HCT116 (cell line): ENCODE results near the gene SEC61G. TPM values are rescaled to one million over a fixed set of nuclear protein-coding genes. Genes with fewer than 3 reads are reported as not detected.

Source experiments
- ATAC-seq: fragments of 200-7000 bp; cut with Tn5 transposase; 2 replicates; pipeline ENCODE4 v1.9.1; 2020; ENCODE audit warnings: mild to moderate bottlenecking, moderate library complexity
- BruUV-seq: library from RNA; stranded (reverse); fragments of 400-500 nt; replicated peaks from 2 replicates; lab custom pipeline; 2021; lab: Mats Ljungman, UMichigan
- CTCF ChIA-PET: fragments of 300-600 bp; sonication (Branson Sonifier 250); formaldehyde crosslinking; loops from one replicate; lab custom pipeline; 2021; ENCODE audit warnings: antibody characterized with exemption; lab: Charles Lee
- POLR2A ChIA-PET: fragments of 300-600, 350-600 bp; sonication (Branson Sonifier 250); formaldehyde crosslinking; loops from one replicate; lab custom pipeline; 2021; ENCODE audit warnings: antibody characterized with exemption; lab: Charles Lee
- RAD21 ChIA-PET, 2 experiments: fragments of 300-600 bp; sonication (Branson Sonifier 250); formaldehyde crosslinking; loops; one replicate each; lab custom pipeline; 2023; ENCODE audit warnings: low total read pairs in 2 of 2; ENCODE audit not compliant: uncharacterized antibody in 2 of 2, unreplicated experiment in 2 of 2, low non-redundant PET in 1 of 2; lab: Charles Lee
- DNase-seq: peaks from one replicate; pipeline ENCODE4 v3.0.0-alpha.2; 2010; ENCODE audit warnings: low read depth, low spot score
- H2AFZ ChIP-seq: fragments of 200-600 bp; shearing (Covaris generic), sonication (generic); 2 replicates; pipeline ENCODE4 v1.6.1; 2017; ENCODE audit warnings: low read depth, mixed run types, mixed read lengths, antibody characterized with exemption, low read length; ENCODE audit not compliant: poor library complexity, severe bottlenecking
- H3K27ac ChIP-seq: 2 replicates; pipeline ENCODE4 v1.5.1; 2012; ENCODE audit warnings: low read depth, low read length
- H3K27me3 ChIP-seq: fragments of 200-600 bp; sonication (generic); 2 replicates; pipeline ENCODE4 v1.6.1; 2016; ENCODE audit warnings: mixed run types, low read length, mixed read lengths; ENCODE audit not compliant: insufficient read depth
- H3K36me3 ChIP-seq, 2 experiments: fragments of 200-500 bp in 1 of 2; fragments of 200-600 bp in 1 of 2; sonication (Bioruptor generic) in 1 of 2; sonication (generic) in 1 of 2; 2 replicates each; pipeline versions ENCODE4 v1.5.1 to v1.6.1; 2014 to 2016; ENCODE audit warnings: low read length in 2 of 2, inconsistent platforms in 1 of 2, mixed read lengths in 1 of 2, mixed run types in 1 of 2; ENCODE audit not compliant: insufficient read depth in 2 of 2, control insufficient read depth in 1 of 2
- H3K4me1 ChIP-seq, 2 experiments: fragments of 200-600 bp in 1 of 2; sonication (generic) in 1 of 2; 2 replicates each; pipeline versions ENCODE4 v1.5.1 to v1.6.1; 2012 to 2017; ENCODE audit warnings: low read length in 2 of 2, inconsistent platforms in 1 of 2, mild to moderate bottlenecking in 1 of 2, mixed read lengths in 1 of 2, mixed run types in 1 of 2, moderate library complexity in 1 of 2; ENCODE audit not compliant: insufficient read depth in 2 of 2, control insufficient read depth in 1 of 2
- H3K4me2 ChIP-seq: fragments of 200-600 bp; sonication (generic); 2 replicates; pipeline ENCODE4 v1.6.1; 2017; ENCODE audit warnings: mixed run types, low read length, mixed read lengths
- H3K4me3 ChIP-seq, 2 experiments: fragments of 200-600 bp in 1 of 2; sonication (generic) in 1 of 2; replicated peaks in 1 of 2; 2 replicates each; pipeline ENCODE4 v1.5.1; 2011 to 2016; ENCODE audit warnings: low read length in 2 of 2, control low read depth in 1 of 2, low read depth in 1 of 2, mild to moderate bottlenecking in 1 of 2, mixed read lengths in 1 of 2, mixed run types in 1 of 2
- H3K79me2 ChIP-seq: fragments of 200-600 bp; sonication (generic); 2 replicates; pipeline ENCODE4 v1.6.1; 2017; ENCODE audit warnings: mild to moderate bottlenecking, mixed run types, low read length, moderate library complexity, mixed read lengths; ENCODE audit not compliant: insufficient read depth
- H3K9ac ChIP-seq: fragments of 200-600 bp; sonication (generic); 2 replicates; pipeline ENCODE4 v1.6.1; 2016; ENCODE audit warnings: low read length, mixed read lengths
- H3K9me2 ChIP-seq: fragments of 200-600 bp; sonication (generic), shearing (Covaris generic); 2 replicates; pipeline ENCODE4 v1.6.1; 2017; ENCODE audit warnings: mixed run types, mild to moderate bottlenecking, moderate library complexity; ENCODE audit not compliant: insufficient read depth
- H3K9me3 ChIP-seq, 2 experiments: fragments of 200-500 bp in 1 of 2; fragments of 200-600 bp in 1 of 2; sonication (Bioruptor generic) in 1 of 2; sonication (generic) in 1 of 2; 2 replicates each; pipeline ENCODE4 v1.6.1; 2014 to 2017; ENCODE audit warnings: low read length in 2 of 2, mixed read lengths in 2 of 2, inconsistent platforms in 1 of 2, low read depth in 1 of 2, mild to moderate bottlenecking in 1 of 2, mixed run types in 1 of 2, moderate library complexity in 1 of 2; ENCODE audit not compliant: control insufficient read depth in 1 of 2, insufficient read depth in 1 of 2
- H4K20me1 ChIP-seq: fragments of 200-600 bp; sonication (generic), shearing (Covaris generic); 2 replicates; pipeline ENCODE4 v1.6.1; 2017; ENCODE audit warnings: mixed run types, mild to moderate bottlenecking, moderate library complexity; ENCODE audit not compliant: insufficient read depth
- CEBPB ChIP-seq: IDR thresholded peaks from 2 replicates; pipeline ENCODE4 v1.6.1; 2012; ENCODE audit warnings: low read depth
- ELF1 ChIP-seq: IDR thresholded peaks from 2 replicates; pipeline ENCODE4 v1.6.1; 2012; ENCODE audit warnings: low read depth, borderline replicate concordance
- EZH2 ChIP-seq: fragments of 200-600 bp; sonication (generic); IDR thresholded peaks from 2 replicates; pipeline ENCODE4 v1.6.1; 2017; ENCODE audit warnings: antibody characterized with exemption, mixed run types
- FOSL1 ChIP-seq: IDR thresholded peaks from 2 replicates; pipeline ENCODE4 v1.6.1; 2012; ENCODE audit warnings: low read depth
- POLR2AphosphoS5 ChIP-seq: IDR thresholded peaks from 2 replicates; pipeline ENCODE4 v1.6.1; 2011; ENCODE audit warnings: mild to moderate bottlenecking, low read depth, low read length, moderate library complexity
- RAD21 ChIP-seq: IDR thresholded peaks from 2 replicates; pipeline ENCODE4 v1.6.1; 2012; ENCODE audit warnings: low read depth, mild to moderate bottlenecking
- SIN3A ChIP-seq: IDR thresholded peaks from 2 replicates; pipeline ENCODE4 v1.6.1; 2012; ENCODE audit warnings: low read depth
- SP1 ChIP-seq: IDR thresholded peaks from 2 replicates; pipeline ENCODE4 v1.6.1; 2012; ENCODE audit warnings: low read depth
- ZFX ChIP-seq: fragments of 450-650 bp; IDR thresholded peaks from 2 replicates; pipeline ENCODE4 v1.6.1; 2017
- intact Hi-C: fragments of 100-400 bp; cut with micrococcal nuclease; formaldehyde crosslinking; loops from 2 replicates; pipeline ENCODE4 v1.10.0; 2022
- total RNA-seq: library from RNA; stranded (reverse); gene quantifications from one replicate; pipeline ENCODE4 v1.2.1, GENCODE V29; 2021; ENCODE audit not compliant: unreplicated experiment
- TF ChIP-seq, protein P1 (sequence below): IDR thresholded peaks from 2 replicates; pipeline ENCODE4 v1.6.1; 2012
- TF ChIP-seq, protein P2 (sequence below): IDR thresholded peaks from 2 replicates; pipeline ENCODE4 v1.6.1; 2011; ENCODE audit warnings: mild to moderate bottlenecking, low read length, moderate library complexity; ENCODE audit not compliant: insufficient replicate concordance; ENCODE audit errors: extremely low read depth
- TF ChIP-seq, protein P3 (sequence below): IDR thresholded peaks from 2 replicates; pipeline ENCODE4 v1.6.1; 2012
- TF ChIP-seq, protein P4 (sequence below), 3 experiments: fragments of 200-600 bp in 1 of 3; sonication (generic) in 1 of 3; IDR thresholded peaks in 2 of 3; conservative IDR thresholded peaks in 1 of 3; 2 replicates each; pipeline ENCODE4 v1.5.1; 2012 to 2017; ENCODE audit warnings: low read depth in 2 of 3, low read length in 2 of 3, antibody characterized with exemption in 1 of 3, borderline replicate concordance in 1 of 3, control low read depth in 1 of 3, mild to moderate bottlenecking in 1 of 3, mixed read lengths in 1 of 3, mixed run types in 1 of 3, moderate library complexity in 1 of 3; ENCODE audit not compliant: insufficient read depth in 1 of 3
- TF ChIP-seq, protein P5 (sequence below): IDR thresholded peaks from 2 replicates; pipeline ENCODE4 v1.6.1; 2012; ENCODE audit warnings: low read depth

SEC61G gene
- total RNA-seq, 1 experiment from 2014 or later = 147 TPM

DNA sequence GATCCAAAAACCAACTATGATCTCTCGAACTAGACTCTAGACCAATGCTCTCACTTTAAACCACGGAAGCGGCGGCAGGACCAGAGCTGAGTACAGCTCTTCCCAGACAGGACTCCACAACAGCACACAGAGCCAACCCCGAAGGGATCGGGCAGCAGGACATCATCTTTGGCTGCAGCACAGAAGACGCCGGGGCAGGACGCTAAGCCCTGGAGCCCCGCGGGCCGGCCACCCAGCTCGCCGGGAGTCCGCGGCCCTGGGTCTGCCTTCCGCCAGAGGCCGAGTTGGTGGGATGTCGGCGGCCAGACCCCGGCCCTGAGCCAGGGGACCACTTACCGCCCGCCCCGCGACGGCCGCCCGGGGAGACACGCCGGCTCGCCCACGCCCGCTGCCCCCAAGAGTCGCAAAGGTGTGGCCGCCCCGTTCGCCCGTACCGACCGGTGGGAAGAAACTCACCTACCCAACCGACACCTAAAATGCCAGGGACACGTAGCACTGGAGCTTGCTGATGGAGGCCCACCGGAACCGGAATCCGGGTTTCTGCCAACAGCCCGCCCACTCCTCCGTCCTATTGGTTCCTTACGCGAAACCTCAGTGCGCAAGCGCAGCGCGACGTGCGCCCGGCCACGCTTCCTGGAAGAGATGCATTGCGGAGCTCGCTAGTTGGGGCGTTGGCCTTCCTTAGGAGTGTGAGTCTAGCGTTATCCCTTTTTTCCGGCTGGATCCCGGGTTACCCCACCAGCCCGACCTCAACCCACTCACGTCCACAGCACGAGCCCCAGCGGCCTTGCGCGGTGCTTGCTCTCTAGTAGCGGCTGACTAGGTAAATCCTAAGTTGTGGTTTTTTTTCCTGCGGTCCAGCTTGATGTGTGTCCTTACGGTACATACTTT lies at the start of gene SEC61G (continued):
- no peak for TF ChIP-seq EZH2
- TF ChIP-seq, protein P1, sequence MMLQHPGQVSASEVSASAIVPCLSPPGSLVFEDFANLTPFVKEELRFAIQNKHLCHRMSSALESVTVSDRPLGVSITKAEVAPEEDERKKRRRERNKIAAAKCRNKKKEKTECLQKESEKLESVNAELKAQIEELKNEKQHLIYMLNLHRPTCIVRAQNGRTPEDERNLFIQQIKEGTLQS = no peak
- TF ChIP-seq, protein P2, sequence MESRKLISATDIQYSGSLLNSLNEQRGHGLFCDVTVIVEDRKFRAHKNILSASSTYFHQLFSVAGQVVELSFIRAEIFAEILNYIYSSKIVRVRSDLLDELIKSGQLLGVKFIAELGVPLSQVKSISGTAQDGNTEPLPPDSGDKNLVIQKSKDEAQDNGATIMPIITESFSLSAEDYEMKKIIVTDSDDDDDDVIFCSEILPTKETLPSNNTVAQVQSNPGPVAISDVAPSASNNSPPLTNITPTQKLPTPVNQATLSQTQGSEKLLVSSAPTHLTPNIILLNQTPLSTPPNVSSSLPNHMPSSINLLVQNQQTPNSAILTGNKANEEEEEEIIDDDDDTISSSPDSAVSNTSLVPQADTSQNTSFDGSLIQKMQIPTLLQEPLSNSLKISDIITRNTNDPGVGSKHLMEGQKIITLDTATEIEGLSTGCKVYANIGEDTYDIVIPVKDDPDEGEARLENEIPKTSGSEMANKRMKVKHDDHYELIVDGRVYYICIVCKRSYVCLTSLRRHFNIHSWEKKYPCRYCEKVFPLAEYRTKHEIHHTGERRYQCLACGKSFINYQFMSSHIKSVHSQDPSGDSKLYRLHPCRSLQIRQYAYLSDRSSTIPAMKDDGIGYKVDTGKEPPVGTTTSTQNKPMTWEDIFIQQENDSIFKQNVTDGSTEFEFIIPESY = peak; percentile 15

DNA sequence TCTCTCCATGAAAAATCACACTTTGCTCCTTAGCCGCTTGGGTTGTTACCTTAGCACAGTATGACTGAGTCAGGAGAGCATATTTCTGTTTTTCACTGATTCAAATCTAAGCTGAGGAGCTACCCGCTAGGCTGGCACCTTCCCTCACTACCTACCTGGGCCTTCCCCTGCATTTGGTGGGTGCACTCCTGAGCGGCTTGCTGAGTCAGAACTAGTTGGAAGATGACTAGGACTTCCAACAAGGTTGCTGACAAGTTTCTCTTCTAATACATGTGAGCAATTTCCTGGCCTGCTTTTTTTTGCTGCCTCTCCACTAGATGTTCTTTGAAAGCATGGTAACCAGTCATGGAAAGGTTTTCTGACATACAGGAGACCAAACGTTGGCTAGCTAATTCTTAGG lies 43.8 kb upstream of the SEC61G start:
- intact Hi-C loops = no loop called here
- no peak for TF ChIP-seq SIN3A
- no peak for TF ChIP-seq RAD21
- TF ChIP-seq FOSL1 = no peak
- no peak for TF ChIP-seq POLR2AphosphoS5
- TF ChIP-seq, protein P3, sequence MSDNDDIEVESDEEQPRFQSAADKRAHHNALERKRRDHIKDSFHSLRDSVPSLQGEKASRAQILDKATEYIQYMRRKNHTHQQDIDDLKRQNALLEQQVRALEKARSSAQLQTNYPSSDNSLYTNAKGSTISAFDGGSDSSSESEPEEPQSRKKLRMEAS = no peak
- TF ChIP-seq ELF1 = no peak
- TF ChIP-seq, protein P4, sequence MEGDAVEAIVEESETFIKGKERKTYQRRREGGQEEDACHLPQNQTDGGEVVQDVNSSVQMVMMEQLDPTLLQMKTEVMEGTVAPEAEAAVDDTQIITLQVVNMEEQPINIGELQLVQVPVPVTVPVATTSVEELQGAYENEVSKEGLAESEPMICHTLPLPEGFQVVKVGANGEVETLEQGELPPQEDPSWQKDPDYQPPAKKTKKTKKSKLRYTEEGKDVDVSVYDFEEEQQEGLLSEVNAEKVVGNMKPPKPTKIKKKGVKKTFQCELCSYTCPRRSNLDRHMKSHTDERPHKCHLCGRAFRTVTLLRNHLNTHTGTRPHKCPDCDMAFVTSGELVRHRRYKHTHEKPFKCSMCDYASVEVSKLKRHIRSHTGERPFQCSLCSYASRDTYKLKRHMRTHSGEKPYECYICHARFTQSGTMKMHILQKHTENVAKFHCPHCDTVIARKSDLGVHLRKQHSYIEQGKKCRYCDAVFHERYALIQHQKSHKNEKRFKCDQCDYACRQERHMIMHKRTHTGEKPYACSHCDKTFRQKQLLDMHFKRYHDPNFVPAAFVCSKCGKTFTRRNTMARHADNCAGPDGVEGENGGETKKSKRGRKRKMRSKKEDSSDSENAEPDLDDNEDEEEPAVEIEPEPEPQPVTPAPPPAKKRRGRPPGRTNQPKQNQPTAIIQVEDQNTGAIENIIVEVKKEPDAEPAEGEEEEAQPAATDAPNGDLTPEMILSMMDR (IDR thresholded peaks at IDR 0.05 in 2 of 3, conservative IDR thresholded peaks at IDR 0.05 in 1 of 3; ENCODE audit: borderline replicate concordance in 1 of 3, insufficient read depth in 1 of 3, low read depth in 2 of 3, low read length in 2 of 3) = no peak
- no peak for TF ChIP-seq SP1
- TF ChIP-seq, protein P5, sequence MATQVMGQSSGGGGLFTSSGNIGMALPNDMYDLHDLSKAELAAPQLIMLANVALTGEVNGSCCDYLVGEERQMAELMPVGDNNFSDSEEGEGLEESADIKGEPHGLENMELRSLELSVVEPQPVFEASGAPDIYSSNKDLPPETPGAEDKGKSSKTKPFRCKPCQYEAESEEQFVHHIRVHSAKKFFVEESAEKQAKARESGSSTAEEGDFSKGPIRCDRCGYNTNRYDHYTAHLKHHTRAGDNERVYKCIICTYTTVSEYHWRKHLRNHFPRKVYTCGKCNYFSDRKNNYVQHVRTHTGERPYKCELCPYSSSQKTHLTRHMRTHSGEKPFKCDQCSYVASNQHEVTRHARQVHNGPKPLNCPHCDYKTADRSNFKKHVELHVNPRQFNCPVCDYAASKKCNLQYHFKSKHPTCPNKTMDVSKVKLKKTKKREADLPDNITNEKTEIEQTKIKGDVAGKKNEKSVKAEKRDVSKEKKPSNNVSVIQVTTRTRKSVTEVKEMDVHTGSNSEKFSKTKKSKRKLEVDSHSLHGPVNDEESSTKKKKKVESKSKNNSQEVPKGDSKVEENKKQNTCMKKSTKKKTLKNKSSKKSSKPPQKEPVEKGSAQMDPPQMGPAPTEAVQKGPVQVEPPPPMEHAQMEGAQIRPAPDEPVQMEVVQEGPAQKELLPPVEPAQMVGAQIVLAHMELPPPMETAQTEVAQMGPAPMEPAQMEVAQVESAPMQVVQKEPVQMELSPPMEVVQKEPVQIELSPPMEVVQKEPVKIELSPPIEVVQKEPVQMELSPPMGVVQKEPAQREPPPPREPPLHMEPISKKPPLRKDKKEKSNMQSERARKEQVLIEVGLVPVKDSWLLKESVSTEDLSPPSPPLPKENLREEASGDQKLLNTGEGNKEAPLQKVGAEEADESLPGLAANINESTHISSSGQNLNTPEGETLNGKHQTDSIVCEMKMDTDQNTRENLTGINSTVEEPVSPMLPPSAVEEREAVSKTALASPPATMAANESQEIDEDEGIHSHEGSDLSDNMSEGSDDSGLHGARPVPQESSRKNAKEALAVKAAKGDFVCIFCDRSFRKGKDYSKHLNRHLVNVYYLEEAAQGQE = no peak
- TF ChIP-seq CEBPB = no peak
- no peak for TF ChIP-seq ZFX
- no peaks in the 10 kb centered on the region for H3K27me3 ChIP-seq
- DNase-seq (no peak), ATAC-seq (no peak)
- no peaks in the 10 kb centered on the region for H4K20me1 ChIP-seq
- POLR2A ChIA-PET = no interaction called here
- H3K9me2 ChIP-seq = no peaks in the 10 kb centered on the region
- H3K79me2 ChIP-seq = no peaks in the 10 kb centered on the region
- H3K4me2 ChIP-seq = no peak overlapping the region
- H3K27ac ChIP-seq = no peak overlapping the region
- H2AFZ ChIP-seq = no peak overlapping the region
- RAD21 ChIA-PET = no interaction called here
- H3K36me3 ChIP-seq = no peaks in the 10 kb centered on the region
- no TSS peak for BruUV-seq
- CTCF ChIA-PET = no interaction called here
- peaks cover 0 to 3% of the 10 kb centered on the region in 2 experiments; a peak in 1 of 4 replicates for H3K4me1 ChIP-seq
- H3K9ac ChIP-seq = no peak overlapping the region
- no peak overlapping the region for H3K4me3 ChIP-seq
- no peaks in the 10 kb centered on the region for H3K9me3 ChIP-seq
